SIG-M5 treated with dmso at 0.1 percent for 504 hours (cell line): ENCODE measurements around the gene TUFM.
"Not testable (repeated sequence)": the region's sequence is repeated elsewhere in the genome, so short reads cannot be mapped to it uniquely, and the experiment has no call there.

Experiments used
- DNase-seq: peaks from one replicate; lab custom pipeline; 2025; ENCODE audit not compliant: unreplicated experiment; lab: John Stamatoyannopoulos, UW

The TUFM gene

GRCh38 chr16:28839004-28839639 is 7.0 kb downstream of the TUFM start:
- DNase-seq: no peak

GRCh38 chr16:28838558-28838918 is 7.6 kb downstream of the TUFM start:
- no peak for DNase-seq

- no peak for DNase-seq
Measured at GRCh38 chr16:28837672-28838557, 8.2 kb downstream of the TUFM start.

- no peak for DNase-seq
Measured at GRCh38 chr16:28836761-28837064, 9.4 kb downstream of the TUFM start.

- DNase-seq: no peak
Measured at GRCh38 chr16:28835864-28836760, 10.0 kb downstream of the TUFM start.

GRCh38 chr16:28834873-28835863 is 11.0 kb downstream of the TUFM start:
- no peak for DNase-seq

- no peak for DNase-seq
Measured at GRCh38 chr16:28834349-28834748, 11.8 kb downstream of the TUFM start.

GRCh38 chr16:28830531-28830930 is 15.6 kb downstream of the TUFM start:
- DNase-seq: no peak

- DNase-seq: no peak
Measured at GRCh38 chr16:28829747-28830146, 16.4 kb downstream of the TUFM start.

GRCh38 chr16:28826141-28826540 is 20.0 kb downstream of the TUFM start:
- no peak for DNase-seq

GRCh38 chr16:28824717-28824973 is 21.5 kb downstream of the TUFM start:
- no peak for DNase-seq

GRCh38 chr16:28823873-28824716 is 22.1 kb downstream of the TUFM start:
- DNase-seq: peak; percentile 95

- DNase-seq: no peak
Measured at GRCh38 chr16:28823291-28823872, 22.8 kb downstream of the TUFM start.

- peak; percentile 83 for DNase-seq
Measured at GRCh38 chr16:28822520-28823290, 23.4 kb downstream of the TUFM start, which contains the start of gene ATXN2L. Gene ATXN2L (plus strand): TSS chr16:28822999. CDS start chr16:28823260, 261 bp downstream.

- no peak for DNase-seq
Measured at GRCh38 chr16:28821874-28822519, 24.2 kb downstream of the TUFM start.

- DNase-seq: not testable (repeated sequence)
Measured at GRCh38 chr16:28820546-28820945, 25.6 kb downstream of the TUFM start.

- DNase-seq: no peak
Measured at GRCh38 chr16:28820016-28820415, 26.1 kb downstream of the TUFM start.
